Kidney (tissue), 14 donors: Measurements from ENCODE around the gene NKIRAS2. TPM values are rescaled to one million over a fixed set of nuclear protein-coding genes. Genes with fewer than 3 reads are reported as not detected.

Source experiments
- DNase-seq, 5 donors: peaks; one replicate each; pipeline ENCODE4 v3.0.0-alpha.2; 2013 to 2020
- FAIRE-seq: peaks from 2 replicates; lab custom pipeline; 2012; peaks lifted over from hg19 to GRCh38; lab: Jason Lieb, UNC
- H3K27ac ChIP-seq, 2 donors: one replicate each; pipeline ENCODE4 v1.7.0; 2013; ENCODE audit warnings: low read depth in 2 of 2, low read length in 2 of 2, inconsistent platforms in 1 of 2
- H3K27me3 ChIP-seq: one replicate; pipeline ENCODE4 v1.7.1; 2013; ENCODE audit warnings: low read length, inconsistent platforms; ENCODE audit not compliant: control insufficient read depth, insufficient read depth
- H3K36me3 ChIP-seq, 3 donors: one replicate each; pipeline versions ENCODE4 v1.7.0 to v1.7.1; 2013; ENCODE audit warnings: low read length in 3 of 3, control low read depth in 1 of 3, inconsistent platforms in 1 of 3; ENCODE audit not compliant: insufficient read depth in 3 of 3, control insufficient read depth in 2 of 3
- H3K4me1 ChIP-seq, 3 donors: one replicate each; pipeline versions ENCODE4 v1.7.0 to v1.7.1; 2013; ENCODE audit warnings: low read length in 3 of 3, inconsistent platforms in 1 of 3, low read depth in 1 of 3; ENCODE audit not compliant: control insufficient read depth in 2 of 3, insufficient read depth in 2 of 3
- H3K4me3 ChIP-seq, 3 donors: one replicate each; pipeline versions ENCODE4 v1.7.0 to v1.8.1; 2013; ENCODE audit warnings: low read length in 3 of 3, control low read depth in 1 of 3, inconsistent platforms in 1 of 3
- H3K9ac ChIP-seq, 3 donors: one replicate each; pipeline versions ENCODE4 v1.7.0 to v1.7.1; 2013; ENCODE audit warnings: low read length in 3 of 3, control low read depth in 1 of 3, inconsistent platforms in 1 of 3
- H3K9me3 ChIP-seq, 3 donors: one replicate each; pipeline versions ENCODE4 v1.7.0 to v1.7.1; 2013; ENCODE audit warnings: low read length in 3 of 3, control low read depth in 1 of 3, inconsistent platforms in 1 of 3; ENCODE audit not compliant: control insufficient read depth in 2 of 3, insufficient read depth in 1 of 3
- CTCF ChIP-seq: IDR thresholded peaks from 3 replicates; pipeline ENCODE4 v1.5.1; 2012; ENCODE audit warnings: mild to moderate bottlenecking, moderate library complexity, borderline replicate concordance; ENCODE audit not compliant: insufficient read depth; ENCODE audit errors: extremely low read depth
- intact Hi-C: fragments of 100-400 bp; cut with DNase I; formaldehyde crosslinking; loops from one replicate; pipeline ENCODE4 v1.11.1; 2022
- polyA plus RNA-seq: library from polyadenylated mRNA; stranded (reverse); fragments of 350-450 nt; fragmentation: Illumina TruSeq; extraction: RNeasy Lipid Tissue Mini Kit (QIAGEN cat#74804); gene quantifications from one replicate; pipeline ENCODE4 v1.2.3, GENCODE V29; 2014; ENCODE audit warnings: low read depth, low replicate concordance; ENCODE audit not compliant: insufficient read depth
- total RNA-seq: library from RNA; stranded (reverse); fragmentation: NEBNext Ultra II Directional; extraction: Animal tissue kit (Norgen Biotek cat#: 25700); gene quantifications from one replicate; pipeline ENCODE4 v1.2.1, GENCODE V29; 2021
- donor health status: control.
- donor health status: control.
- donor health status: control.
- donor health status: control.
- donor health status: control.
- donor health status: DM: yes; HTN: yes; CAD: no.
- donor health status: Normal renal cell carcinoma (clear cell type).

The NKIRAS2 gene
- total and polyA plus RNA-seq, 2 donors from 2014 or later, result 21.2 to 26.8 TPM

GRCh38 chr17:42072323-42073187 lies 52.7 kb downstream of the NKIRAS2 start:
- intact Hi-C loops, result no loop called here
- no peaks in the 10 kb centered on the region for H3K27me3 ChIP-seq
- H3K36me3 ChIP-seq, result no peaks in the 10 kb centered on the region
- no peaks in the 10 kb centered on the region for H3K9me3 ChIP-seq
- TF ChIP-seq CTCF, result no peak
- no peak overlapping the region for H3K9ac ChIP-seq
- peak in 2 of 5 donors; percentile 49 to 69 for DNase-seq
- H3K4me3 ChIP-seq, result peak overlapping the region in 1 of 3 donors; percentile 32
- FAIRE-seq, result no peak
- H3K27ac ChIP-seq, result no peak overlapping the region
- H3K4me1 ChIP-seq, result no peaks in the 10 kb centered on the region

Other genes with a start within 250 kb of the NKIRAS2 start
- gene JUP, start 233.4 kb upstream of the NKIRAS2 start, total RNA-seq, result 223 TPM
- 148 TPM for gene JUP, start 233.4 kb upstream of the NKIRAS2 start, polyA plus RNA-seq
- gene P3H4, start 208.1 kb upstream of the NKIRAS2 start, total RNA-seq, result 13.6 TPM
- 13.7 TPM for gene P3H4, start 208.1 kb upstream of the NKIRAS2 start, polyA plus RNA-seq
- 38.3 TPM for gene FKBP10, start 207.1 kb upstream of the NKIRAS2 start, total RNA-seq
- 19.6 TPM for gene FKBP10, start 207.1 kb upstream of the NKIRAS2 start, polyA plus RNA-seq
- gene NT5C3B, start 183.9 kb upstream of the NKIRAS2 start, total RNA-seq, result 44.0 TPM
- 88.0 TPM for gene NT5C3B, start 183.9 kb upstream of the NKIRAS2 start, polyA plus RNA-seq
- gene KLHL10, start 182.3 kb upstream of the NKIRAS2 start, total RNA-seq, result 0.28 TPM
- gene KLHL10, start 182.3 kb upstream of the NKIRAS2 start, polyA plus RNA-seq, result not detected
- 16.1 TPM for gene KLHL11, start 154.7 kb upstream of the NKIRAS2 start, total RNA-seq
- 0.37 TPM for gene KLHL11, start 154.7 kb upstream of the NKIRAS2 start, polyA plus RNA-seq
- gene ACLY, start 101.1 kb upstream of the NKIRAS2 start, total RNA-seq, result 104 TPM
- 33.7 TPM for gene ACLY, start 101.1 kb upstream of the NKIRAS2 start, polyA plus RNA-seq
- 6.0 TPM for gene ODAD4, start 89.5 kb upstream of the NKIRAS2 start, total RNA-seq
- 4.6 TPM for gene ODAD4, start 89.5 kb upstream of the NKIRAS2 start, polyA plus RNA-seq
- 87.5 TPM for gene CNP, start 53.3 kb upstream of the NKIRAS2 start, total RNA-seq
- gene CNP, start 53.3 kb upstream of the NKIRAS2 start, polyA plus RNA-seq, result 64.0 TPM
- 88.1 TPM for gene DNAJC7, start 2.7 kb upstream of the NKIRAS2 start, total RNA-seq
- gene DNAJC7, start 2.7 kb upstream of the NKIRAS2 start, polyA plus RNA-seq, result 141 TPM
- 3.8 TPM for gene C17orf113, start 30.5 kb downstream of the NKIRAS2 start, total RNA-seq
- 1.1 TPM for gene C17orf113, start 30.5 kb downstream of the NKIRAS2 start, polyA plus RNA-seq
- gene ZNF385C, start 78.4 kb downstream of the NKIRAS2 start, total RNA-seq, result 1.2 TPM
- gene ZNF385C, start 78.4 kb downstream of the NKIRAS2 start, polyA plus RNA-seq, result 1.1 TPM
- gene DHX58, start 92.6 kb downstream of the NKIRAS2 start, total RNA-seq, result 27.5 TPM
- gene DHX58, start 92.6 kb downstream of the NKIRAS2 start, polyA plus RNA-seq, result 22.1 TPM
- 38.6 TPM for gene KAT2A, start 101.3 kb downstream of the NKIRAS2 start, total RNA-seq
- 38.6 TPM for gene KAT2A, start 101.3 kb downstream of the NKIRAS2 start, polyA plus RNA-seq
- not detected for gene HSPB9, start 102.7 kb downstream of the NKIRAS2 start, total RNA-seq
- gene HSPB9, start 102.7 kb downstream of the NKIRAS2 start, polyA plus RNA-seq, result 0.99 TPM
- 159 TPM for gene RAB5C, start 134.9 kb downstream of the NKIRAS2 start, total RNA-seq
- 286 TPM for gene RAB5C, start 134.9 kb downstream of the NKIRAS2 start, polyA plus RNA-seq
- 0.35 TPM for gene KCNH4, start 161.1 kb downstream of the NKIRAS2 start, total RNA-seq
- not detected for gene KCNH4, start 161.1 kb downstream of the NKIRAS2 start, polyA plus RNA-seq
- gene HCRT, start 165.4 kb downstream of the NKIRAS2 start, total RNA-seq, result not detected
- not detected for gene HCRT, start 165.4 kb downstream of the NKIRAS2 start, polyA plus RNA-seq
- gene GHDC, start 174.4 kb downstream of the NKIRAS2 start, total RNA-seq, result 41.2 TPM
- 37.0 TPM for gene GHDC, start 174.4 kb downstream of the NKIRAS2 start, polyA plus RNA-seq